SK-N-SH treated with all-trans-retinoic acid at 6 μM for 48 hours (cell line): ENCODE results near the gene TNFRSF1A.
"Not testable (repeated sequence)": the region's sequence is repeated elsewhere in the genome, so short reads cannot be mapped to it uniquely, and the experiment has no call there.

ENCODE experiments used
- ATAC-seq: fragments of 200-7000 bp; cut with Tn5 transposase; 3 replicates; pipeline ENCODE4 v1.9.1; 2020; ENCODE audit warnings: mild to moderate bottlenecking, moderate library complexity
- CSDC2 ChIP-seq: fragments of 250-450 bp; sonication (Bioruptor Pico); IDR thresholded peaks from 2 replicates; pipeline ENCODE4 v1.5.0; 2020; ENCODE audit warnings: mild to moderate bottlenecking, moderate library complexity
- ESRRG ChIP-seq: fragments of 250-450 bp; sonication (Bioruptor Pico); IDR thresholded peaks from 2 replicates; pipeline ENCODE4 v1.6.1; 2021; ENCODE audit warnings: mild to moderate bottlenecking
- GLIS3 ChIP-seq: fragments of 250-450 bp; sonication (Bioruptor Pico); IDR thresholded peaks from 2 replicates; pipeline ENCODE4 v1.5.0; 2020; ENCODE audit warnings: mild to moderate bottlenecking, moderate library complexity
- ISL1 ChIP-seq: fragments of 250-450 bp; sonication (Bioruptor Pico); IDR thresholded peaks from 2 replicates; pipeline ENCODE4 v2.1.2; 2022; ENCODE audit warnings: mild to moderate bottlenecking, moderate library complexity
- OSR1 ChIP-seq: fragments of 250-450 bp; sonication (Bioruptor Pico); IDR thresholded peaks from 2 replicates; pipeline ENCODE4 v1.8.0; 2022; ENCODE audit warnings: moderate library complexity, mild to moderate bottlenecking, inconsistent platforms
- POU6F1 ChIP-seq: fragments of 250-450 bp; sonication (Bioruptor Pico); IDR thresholded peaks from 2 replicates; pipeline ENCODE4 v1.8.0; 2021; ENCODE audit warnings: low read depth, mild to moderate bottlenecking, moderate library complexity, borderline replicate concordance
- RARB ChIP-seq: fragments of 250-450 bp; sonication (Bioruptor Pico); IDR thresholded peaks from 2 replicates; pipeline ENCODE4 v1.8.0; 2021; ENCODE audit warnings: mild to moderate bottlenecking, moderate library complexity
- SNAI2 ChIP-seq: fragments of 250-450 bp; sonication (Bioruptor Pico); IDR thresholded peaks from 2 replicates; pipeline ENCODE4 v1.5.0; 2020; ENCODE audit warnings: mild to moderate bottlenecking, moderate library complexity
- TSHZ2 ChIP-seq: fragments of 250-450 bp; sonication (Bioruptor Pico); IDR thresholded peaks from 2 replicates; pipeline ENCODE4 v1.5.0; 2020; ENCODE audit warnings: mild to moderate bottlenecking, moderate library complexity
- ZC3H10 ChIP-seq: fragments of 250-450 bp; sonication (Bioruptor Pico); IDR thresholded peaks from 2 replicates; pipeline ENCODE4 v1.5.1; 2021; ENCODE audit warnings: mild to moderate bottlenecking, moderate library complexity
- ZFP3 ChIP-seq: fragments of 250-450 bp; sonication (Bioruptor Pico); IDR thresholded peaks from 2 replicates; pipeline ENCODE4 v1.5.0; 2020; ENCODE audit warnings: mild to moderate bottlenecking, moderate library complexity
- ZFP30 ChIP-seq: fragments of 450-650 bp; formaldehyde crosslinking; IDR thresholded peaks from 2 replicates; pipeline ENCODE4 v1.5.0; 2022; ENCODE audit warnings: mild to moderate bottlenecking, moderate library complexity
- ZNF8 ChIP-seq: fragments of 450-650 bp; formaldehyde crosslinking; IDR thresholded peaks from 2 replicates; pipeline ENCODE4 v1.5.0; 2020; ENCODE audit warnings: mild to moderate bottlenecking, moderate library complexity
- TF ChIP-seq, protein P1 (sequence below): fragments of 250-450 bp; sonication (Bioruptor Pico); IDR thresholded peaks from 2 replicates; pipeline ENCODE4 v1.5.1; 2020; ENCODE audit warnings: low read depth, mild to moderate bottlenecking, moderate library complexity

TNFRSF1A gene

GRCh38 chr12:6351622-6352021 lies 9.7 kb upstream of the TNFRSF1A start:
- no peak for ATAC-seq
- TF ChIP-seq TSHZ2 (CRISPR knock-in tag) (no peak), POU6F1 (CRISPR knock-in tag) (no peak), ISL1 (no peak), GLIS3 (no peak), ZC3H10 (CRISPR knock-in tag) (no peak), ZFP30 (CRISPR knock-in tag) (no peak)

- no peak for ATAC-seq
- TF ChIP-seq ESRRG: no peak
- no peak for TF ChIP-seq RARB (CRISPR knock-in tag)
- no peak for TF ChIP-seq OSR1 (CRISPR knock-in tag)
- TF ChIP-seq, protein P1, sequence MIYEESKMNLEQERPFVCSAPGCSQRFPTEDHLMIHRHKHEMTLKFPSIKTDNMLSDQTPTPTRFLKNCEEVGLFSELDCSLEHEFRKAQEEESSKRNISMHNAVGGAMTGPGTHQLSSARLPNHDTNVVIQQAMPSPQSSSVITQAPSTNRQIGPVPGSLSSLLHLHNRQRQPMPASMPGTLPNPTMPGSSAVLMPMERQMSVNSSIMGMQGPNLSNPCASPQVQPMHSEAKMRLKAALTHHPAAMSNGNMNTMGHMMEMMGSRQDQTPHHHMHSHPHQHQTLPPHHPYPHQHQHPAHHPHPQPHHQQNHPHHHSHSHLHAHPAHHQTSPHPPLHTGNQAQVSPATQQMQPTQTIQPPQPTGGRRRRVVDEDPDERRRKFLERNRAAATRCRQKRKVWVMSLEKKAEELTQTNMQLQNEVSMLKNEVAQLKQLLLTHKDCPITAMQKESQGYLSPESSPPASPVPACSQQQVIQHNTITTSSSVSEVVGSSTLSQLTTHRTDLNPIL (CRISPR knock-in tag): no peak
- TF ChIP-seq ISL1: no peak
- no peak for TF ChIP-seq POU6F1 (CRISPR knock-in tag)
- no peak for TF ChIP-seq ZFP30 (CRISPR knock-in tag)
Observed at GRCh38 chr12:6347367-6348338, 5.8 kb upstream of the TNFRSF1A start.

DNA sequence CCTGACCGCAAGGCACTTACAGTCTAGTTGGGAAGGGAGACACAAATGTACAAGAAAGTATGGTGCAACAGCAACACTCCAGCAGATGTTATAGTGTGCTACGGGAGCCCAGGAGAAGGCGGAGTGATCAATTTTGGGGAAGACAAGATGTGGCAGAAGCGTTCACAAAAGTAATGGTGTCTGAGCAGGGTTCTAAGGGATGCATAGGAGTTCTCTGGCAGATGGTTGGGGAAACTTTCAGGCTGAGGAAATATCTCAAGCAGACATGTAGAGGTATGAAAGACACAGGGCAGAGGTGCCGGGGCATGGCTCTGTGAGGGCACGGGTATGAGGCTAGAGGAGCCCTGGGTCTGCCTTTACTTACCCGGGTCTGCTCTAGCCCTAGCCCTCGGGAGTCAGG lies 5.1 kb upstream of the TNFRSF1A start:
- ATAC-seq: no peak
- no peak for TF ChIP-seq SNAI2 (CRISPR knock-in tag)
- peak; percentile 97 for TF ChIP-seq ZFP3

DNA sequence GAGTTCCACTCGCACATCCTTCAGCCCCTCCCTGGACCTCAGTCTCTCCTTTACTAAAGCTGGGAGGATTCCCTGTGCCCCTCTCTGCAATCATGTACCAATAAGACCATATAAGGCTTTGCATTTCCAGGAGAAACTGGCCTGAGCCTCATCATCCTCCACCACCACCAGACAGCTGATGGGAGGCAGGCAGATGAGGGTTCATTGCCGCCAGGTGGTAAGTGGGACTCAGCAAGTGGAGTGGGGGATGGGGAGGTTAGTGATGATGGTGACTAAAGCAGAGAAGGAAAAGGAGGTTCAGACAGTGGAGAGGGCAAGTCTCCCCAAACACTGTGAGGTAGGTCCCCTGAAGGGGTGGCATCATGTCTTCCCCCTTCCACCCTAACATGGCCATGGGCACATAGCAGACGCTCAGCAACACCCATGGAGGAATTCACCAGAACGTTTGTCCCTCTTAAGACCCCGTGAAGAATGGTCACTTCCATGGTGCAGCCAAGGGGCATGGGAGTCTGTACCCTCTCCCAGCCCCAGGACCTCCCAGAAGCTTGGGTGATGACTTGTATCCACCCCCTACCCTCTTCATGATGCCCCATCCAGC lies 4.5 kb upstream of the TNFRSF1A start:
- no peak for TF ChIP-seq ZNF8 (CRISPR knock-in tag)
- no peak for ATAC-seq

DNA sequence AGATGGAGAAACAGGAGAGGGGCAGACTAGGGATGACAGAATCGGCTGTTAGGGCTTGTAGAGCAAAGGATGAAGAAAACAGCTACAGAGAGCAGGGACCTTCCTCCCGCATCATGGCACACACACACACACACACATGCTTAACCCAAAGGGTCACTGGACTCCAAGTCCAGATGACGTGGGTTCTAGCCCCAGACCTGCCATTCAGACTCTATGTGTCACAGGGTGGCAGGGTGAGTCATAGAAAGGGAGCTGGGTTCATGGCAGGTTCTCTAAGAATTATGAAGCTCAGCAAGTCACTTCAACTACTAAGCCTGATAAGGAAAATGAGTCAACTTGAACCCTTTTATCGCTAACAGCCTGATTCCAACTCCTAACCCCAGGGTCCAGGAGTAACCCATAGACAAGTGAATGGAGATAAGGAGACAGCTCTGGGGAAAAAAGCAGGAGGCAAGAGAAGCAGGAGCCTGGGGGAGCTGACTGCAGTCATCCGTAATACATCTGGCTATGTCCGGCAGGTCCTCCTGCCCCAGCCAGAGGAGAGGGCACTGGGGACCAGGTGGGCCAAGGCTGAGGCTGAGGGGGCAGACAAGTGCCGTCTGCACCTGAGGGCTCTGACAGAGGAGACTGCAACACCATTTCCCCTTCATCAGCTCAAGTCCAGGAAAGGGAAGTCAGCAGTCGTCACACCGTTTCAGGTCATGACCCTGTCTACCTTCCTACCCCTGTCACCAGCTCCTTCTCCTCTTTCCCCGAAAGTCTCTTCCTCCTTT lies 3.6 kb upstream of the TNFRSF1A start:
- ATAC-seq: peak; percentile 42
- TF ChIP-seq ESRRG (no peak), RARB (CRISPR knock-in tag) (no peak), CSDC2 (CRISPR knock-in tag) (no peak), POU6F1 (CRISPR knock-in tag) (no peak), GLIS3 (no peak), ZFP3 (0 out of 2 replicates have a peak, but pooled peaks have one; percentile 28), SNAI2 (CRISPR knock-in tag) (no peak), TSHZ2 (CRISPR knock-in tag) (no peak)

DNA sequence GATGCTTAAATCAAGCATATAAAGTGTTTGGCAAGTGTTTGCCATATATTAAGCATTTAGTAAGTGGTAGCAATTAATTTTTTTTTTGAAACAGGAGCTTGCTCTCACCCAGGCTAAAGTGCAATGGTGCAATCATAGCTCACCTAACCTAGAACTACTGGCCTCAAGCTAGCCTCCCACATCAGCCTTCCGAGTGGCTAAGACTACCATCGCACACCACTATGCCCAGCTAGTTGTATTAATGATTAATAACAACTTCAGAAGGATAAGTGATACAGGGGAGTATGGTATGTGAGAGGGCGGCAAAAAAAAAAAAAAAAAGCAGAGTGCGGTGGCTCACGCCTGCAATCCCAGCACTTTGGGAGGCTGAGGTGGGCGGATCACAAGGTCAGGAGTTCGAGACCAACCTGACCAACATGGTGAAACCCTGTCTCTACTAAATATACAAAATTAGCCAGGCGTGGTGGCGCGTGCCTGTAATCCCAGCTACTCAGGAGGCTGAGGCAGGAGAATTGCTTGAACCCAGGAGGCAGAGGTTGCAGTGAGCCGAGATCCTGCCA lies 2.3 kb upstream of the TNFRSF1A start:
- ATAC-seq: not testable (repeated sequence)
